ENCODE results near the gene DUSP9.

DUSP9 gene

DNA sequence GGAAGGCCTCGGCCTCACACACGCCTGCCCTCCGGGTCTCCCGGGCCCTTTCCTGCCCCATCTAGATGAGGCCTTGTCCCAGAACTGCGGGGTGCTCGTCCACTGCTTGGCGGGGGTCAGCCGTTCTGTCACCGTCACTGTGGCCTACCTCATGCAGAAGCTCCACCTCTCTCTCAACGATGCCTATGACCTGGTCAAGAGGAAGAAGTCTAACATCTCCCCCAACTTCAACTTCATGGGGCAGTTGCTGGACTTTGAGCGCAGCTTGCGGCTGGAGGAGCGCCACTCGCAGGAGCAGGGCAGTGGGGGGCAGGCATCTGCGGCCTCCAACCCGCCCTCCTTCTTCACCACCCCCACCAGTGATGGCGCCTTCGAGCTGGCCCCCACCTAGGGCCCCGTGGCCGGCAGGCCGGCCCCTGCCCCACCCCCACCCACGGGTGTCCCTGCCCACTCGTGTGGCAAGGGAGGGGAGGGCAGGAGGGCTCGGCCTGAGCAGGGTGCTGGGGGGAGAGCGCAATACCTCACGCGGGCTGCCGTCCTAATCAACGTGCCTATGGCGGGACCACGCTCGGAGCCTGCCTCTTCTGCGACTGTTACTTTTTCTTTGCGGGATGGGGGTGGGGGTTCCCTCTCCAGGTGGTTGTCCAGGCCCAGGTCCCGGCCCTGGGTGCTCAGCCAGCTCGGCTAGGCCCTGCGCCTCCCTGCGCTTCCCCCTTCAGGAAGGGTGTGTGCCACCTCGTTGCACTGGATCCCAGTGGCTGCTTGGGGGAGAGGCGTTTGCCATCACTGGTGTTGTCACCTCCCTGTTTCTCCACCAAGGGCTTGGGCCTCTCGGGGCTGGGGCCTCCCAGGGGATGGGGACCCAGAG, 3.1 kb downstream of the DUSP9 start:
- no peak for DNase-seq

DNA sequence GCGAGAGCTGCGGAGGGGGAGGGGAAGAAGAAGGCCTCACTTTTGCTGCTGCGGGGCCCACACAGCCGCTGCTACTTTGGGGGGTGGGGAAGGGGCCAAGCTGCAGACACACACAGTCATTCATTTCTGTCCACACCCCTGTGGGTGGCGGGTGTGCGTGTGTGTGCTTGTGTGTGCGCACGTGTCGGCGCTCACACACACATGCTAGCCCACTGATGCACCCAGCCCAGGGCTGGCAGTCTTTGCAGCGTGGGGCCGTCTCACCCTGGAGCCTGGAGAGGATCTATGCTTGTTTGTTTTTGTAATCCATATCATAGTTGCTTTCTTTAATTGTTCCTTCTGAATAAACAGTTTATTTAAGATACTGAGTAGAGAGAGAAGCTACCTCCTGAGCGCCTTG, 4.0 kb downstream of the DUSP9 start:
- DNase-seq = no peak

DNA sequence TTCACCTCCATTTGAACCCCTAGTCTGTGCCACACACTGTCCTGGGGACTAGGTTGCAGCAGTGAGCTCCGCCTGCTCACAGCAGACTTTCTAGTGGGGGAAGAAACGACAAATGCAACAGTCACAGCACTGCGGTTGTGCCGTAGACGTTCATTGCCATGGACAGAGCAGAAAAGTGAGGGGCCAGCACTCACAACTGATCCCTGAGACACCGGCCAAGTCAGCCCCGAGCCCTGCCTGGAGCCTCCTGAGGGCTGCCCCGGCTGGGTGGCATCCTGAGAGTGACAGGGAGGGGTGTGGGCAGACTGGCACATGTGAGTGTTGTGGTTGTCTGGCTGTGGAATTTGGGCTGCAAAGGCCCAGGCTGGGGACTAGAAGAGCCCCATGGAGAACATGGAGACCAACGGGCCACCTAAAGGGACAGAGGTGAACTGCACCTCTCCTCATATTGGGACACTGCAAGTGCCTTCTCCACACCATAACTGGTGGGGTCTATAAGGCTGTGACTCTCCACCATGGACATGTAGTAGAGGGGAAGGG, 4.6 kb downstream of the DUSP9 start:
- no peak for DNase-seq

DNA sequence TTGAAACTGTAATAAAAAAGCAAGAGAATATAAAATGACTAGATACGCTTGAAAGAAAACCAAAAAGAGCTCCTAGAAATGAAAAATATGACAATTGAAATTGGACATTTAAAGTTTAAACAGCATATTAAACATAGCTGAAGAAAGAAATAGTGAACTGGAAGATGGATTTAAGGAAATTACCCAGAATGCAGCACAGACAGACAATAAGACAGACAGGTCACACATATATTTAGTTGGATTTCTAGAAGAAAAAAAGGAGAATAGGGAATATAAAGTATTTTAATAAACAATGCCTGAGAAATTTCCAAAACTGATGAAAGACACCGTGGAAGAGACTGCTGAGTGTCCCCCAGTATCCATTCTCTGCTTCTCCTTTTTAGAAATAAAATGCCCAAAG, 6.6 kb downstream of the DUSP9 start:
- DNase-seq = no peak

DNA sequence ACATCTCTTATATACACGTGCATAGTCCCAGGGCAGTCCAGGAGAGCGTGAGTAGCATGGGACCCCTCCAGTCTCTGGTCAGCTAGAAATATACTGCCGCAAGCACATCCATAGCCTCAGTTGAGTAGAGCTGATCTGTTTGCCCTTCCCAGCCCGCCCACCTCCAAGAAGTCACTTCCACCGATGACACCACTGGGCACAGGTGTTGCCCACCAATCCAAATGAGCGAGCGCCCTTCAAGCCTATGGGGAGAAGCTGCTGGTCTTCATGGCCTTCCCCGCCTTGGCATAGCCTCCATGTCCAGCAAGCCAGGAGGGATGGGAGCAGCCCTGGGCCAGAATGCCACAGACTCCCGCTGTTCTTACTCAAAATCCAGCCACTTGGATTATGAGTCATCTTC, 10.2 kb downstream of the DUSP9 start:
- no peak for DNase-seq

DNA sequence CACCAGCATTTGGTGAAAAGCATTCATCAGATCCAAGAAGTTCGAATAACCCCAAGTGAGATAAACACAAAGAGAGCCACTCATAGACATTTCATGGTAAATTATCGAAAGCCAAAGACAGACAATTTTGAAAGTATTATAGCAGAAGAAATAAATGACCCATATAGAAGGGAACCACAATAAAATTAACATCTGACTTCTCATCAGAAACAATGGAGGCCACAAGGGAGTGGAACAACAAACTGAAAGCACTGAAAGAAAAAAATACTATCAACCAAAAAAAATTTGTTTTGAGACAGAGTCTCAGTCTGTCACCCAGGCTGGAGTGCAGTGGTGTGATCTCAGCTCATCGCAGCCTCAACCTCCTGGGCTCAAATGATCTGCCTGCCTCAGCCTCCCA, 12.3 kb downstream of the DUSP9 start:
- no peak for DNase-seq

DNA sequence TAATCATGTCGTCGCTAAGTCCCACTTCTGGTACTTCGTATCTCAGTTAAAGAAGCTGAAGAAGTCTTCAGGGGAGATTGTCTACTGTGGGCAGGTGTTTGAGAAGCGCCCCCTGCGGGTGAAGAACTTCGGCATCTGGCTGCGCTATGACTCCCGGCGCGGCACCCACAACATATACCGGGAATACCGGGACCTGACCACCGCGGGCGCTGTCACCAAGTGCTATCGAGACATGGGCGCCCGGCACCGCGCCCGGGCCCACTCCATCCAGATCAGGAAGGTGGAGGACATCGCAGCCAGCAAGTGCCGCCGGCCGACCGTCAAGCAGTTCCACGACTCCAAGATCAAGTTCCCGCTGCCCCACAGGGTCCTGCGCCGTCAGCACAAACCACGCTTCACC, 15.3 kb downstream of the DUSP9 start:
- DNase-seq = peak; percentile 69 to 71

DNA sequence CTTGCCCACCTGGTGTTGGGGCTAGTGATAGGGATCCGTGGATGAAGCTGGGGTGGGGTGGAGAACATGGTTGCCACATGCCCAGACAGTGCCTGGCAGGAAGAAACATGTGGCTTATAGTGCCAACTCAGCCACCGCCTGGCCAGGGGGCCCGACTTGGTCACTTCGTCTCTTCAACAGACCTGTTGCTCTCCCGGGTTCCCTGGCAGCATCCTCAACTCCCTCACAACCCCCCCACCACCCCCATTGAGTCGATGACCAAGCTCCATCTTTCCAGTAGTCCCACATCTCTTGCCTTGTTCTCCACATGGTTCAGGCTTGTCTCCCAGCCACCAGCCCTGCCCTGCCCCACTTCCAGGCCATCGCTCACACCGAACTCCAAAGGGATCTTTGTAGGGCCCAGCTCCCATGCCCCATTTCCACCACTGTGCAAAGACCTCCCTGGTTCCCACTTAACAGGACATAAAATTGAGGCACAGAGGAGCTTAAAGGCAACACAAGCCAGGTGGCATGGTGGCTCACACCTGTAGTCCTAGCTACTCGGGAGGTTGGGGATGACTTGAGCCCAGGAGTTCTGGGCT, 18.8 kb downstream of the DUSP9 start:
- no peak for DNase-seq

DNA sequence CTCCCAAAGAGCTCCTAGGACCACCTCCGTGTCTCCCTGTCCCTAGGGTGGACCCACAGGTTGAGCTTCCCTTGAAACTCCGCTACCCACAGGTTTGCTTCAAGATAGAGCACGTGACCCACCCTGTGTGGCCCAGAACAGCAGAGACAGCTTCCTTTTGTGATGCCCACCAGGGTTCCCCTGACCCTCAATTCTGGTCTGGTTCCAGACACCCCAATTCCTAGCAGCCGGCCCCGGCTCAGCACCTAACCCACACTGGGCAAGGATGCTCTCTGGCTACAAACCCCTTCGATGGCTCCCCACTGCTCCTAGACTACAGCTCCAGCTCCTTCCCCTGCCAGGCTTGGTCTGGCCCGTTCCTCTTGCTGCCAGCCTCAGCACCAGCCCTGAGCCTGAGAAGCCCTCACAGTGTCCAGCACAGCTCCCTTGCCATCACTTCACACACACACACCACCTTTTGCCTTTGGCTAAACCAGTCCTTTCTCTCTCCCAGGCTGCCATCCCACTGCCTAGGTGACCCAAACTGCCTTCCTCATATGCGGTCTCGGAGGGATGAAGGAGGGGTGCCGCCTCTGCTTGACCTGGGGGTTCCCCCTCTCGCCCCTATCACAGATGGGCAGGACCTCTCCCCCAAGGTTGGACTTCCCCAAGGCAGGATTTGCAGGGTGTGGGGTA, 20.4 kb downstream of the DUSP9 start:
- no peak for DNase-seq

DNA sequence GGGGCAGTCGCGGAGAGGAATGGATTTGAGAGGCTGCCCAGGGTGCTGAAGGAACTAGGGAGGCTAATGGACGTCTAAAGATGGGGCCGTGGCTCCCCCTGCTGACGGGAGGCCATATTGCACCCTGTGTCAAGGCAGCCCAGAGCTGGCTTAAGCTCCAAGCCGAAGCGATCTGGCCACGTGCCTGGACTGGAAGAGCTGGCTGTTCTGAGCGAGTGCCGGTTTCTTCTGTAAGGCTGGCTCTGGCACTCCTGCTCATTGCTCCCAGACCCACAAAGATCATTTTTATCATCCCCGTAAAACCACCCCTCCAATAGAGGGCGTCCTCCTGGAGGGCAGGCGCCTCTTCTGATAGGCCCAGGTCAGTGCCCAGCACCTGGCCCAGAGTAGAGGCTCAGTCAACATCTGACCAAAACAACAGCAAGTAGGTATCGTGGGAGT, 21.0 kb downstream of the DUSP9 start:
- peak; percentile 85 to 86 for DNase-seq

DNA sequence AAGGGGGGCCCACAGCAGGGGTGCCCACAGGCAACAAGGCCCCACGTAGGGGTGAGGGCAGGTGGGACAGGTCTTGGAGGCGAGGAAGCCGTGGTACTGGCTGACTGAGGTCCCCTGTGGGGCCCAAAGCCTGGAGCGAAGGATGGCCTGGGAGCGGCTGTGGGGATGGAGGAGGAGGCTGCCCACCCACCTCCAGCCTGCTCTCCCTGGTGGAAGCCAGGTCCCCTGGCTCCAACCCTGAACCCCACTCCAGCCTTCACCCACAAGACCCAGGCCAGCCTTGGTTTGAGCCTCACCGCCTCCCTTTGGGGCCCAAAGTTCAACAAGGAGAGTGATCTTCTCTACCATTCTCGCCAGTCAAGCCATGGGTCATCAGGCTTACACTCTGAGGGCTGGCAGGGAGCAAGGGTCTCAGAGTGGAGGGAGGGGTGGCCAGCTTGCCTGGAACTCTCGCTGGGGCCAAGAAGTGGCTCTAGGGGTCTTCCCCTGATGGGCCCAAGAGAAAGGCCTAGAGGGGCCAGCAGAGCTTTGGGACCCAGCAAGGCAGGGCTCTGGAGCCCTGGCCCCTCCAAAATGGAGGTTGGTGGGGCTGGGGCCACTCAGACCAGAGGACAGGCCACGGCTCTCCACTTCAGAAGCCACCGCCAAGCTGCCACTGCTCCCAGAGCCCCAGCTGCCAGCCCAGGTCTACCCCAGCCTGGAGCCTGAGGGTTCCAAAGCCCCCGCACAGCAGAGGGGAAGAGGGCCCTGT, 21.6 kb downstream of the DUSP9 start:
- DNase-seq = no peak

DNA sequence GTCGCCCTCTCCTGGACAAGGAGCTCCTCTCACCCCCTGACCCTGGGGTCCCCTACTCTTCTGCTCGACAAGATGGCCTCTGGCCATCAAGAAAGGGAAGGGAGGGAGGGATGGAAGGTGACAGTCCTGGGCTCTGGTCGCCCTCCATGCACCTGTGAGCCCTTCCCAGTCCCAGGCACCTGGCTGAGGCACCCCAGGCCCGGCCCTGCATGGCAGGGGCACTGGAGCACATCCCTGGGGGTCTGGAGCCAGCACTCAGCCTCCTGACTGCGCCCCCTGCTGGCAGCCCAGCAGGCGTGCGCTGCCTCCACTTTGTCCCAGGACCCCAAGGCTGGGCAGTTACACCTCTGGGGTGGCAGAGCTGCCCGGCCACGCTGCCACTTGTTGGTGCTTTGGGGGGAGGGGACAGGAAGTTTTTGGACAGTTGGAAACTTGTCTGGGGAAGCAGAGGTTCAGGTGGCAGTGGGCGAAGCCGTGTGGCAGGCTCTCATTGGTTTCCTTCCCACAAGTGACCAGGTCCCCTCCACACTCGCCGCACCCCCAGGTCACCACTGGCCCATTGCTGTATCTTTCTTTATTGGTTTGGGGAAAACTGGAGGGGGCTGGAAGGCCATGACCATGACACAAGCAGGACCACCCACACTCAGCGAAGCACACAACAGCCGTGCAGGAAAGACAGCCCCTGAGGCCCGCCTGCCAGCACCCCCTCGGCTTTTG, 22.3 kb downstream of the DUSP9 start:
- peak; percentile 50 to 57 for DNase-seq

DNA sequence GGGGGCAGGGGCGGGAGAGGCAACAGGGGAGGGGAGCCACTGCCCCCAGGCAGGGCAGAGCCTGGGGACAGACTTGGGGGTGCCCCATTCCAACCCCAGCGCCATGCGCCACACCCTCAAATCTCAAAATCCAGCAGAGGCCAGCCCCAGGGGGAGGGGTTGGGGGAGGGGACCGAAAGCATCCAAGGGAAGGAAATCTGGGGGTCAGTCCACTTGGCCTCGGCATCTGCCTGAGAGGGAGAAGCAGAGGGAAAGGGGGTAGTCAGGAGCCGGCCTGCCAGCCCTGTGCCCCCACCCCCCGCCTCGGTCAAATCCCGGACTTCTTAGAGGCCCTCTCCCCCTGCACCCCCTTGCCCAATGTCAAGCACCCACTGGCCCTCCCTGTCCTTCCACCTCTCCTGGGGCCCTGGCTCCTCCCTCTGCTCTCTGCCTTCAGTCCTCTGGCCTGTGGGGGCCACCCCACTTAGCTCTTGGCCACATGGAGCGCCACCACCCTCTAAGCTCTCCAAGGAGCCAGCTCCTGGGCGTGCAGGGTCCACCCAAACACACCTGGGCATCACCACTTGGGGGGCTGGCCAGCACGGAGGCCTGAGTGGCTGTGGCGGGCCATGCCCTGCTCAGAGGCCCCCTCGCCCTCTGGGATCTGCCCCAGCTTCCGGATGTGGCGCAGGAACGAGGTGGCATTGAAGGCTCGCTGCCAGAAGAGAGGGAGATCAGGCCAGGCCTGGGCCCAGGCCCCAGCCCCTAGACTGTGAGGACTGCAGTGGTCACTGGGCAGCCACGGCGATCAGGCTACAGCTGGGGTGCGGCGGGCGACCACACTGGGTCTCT, 23.1 kb downstream of the DUSP9 start:
- no peak for DNase-seq

DNA sequence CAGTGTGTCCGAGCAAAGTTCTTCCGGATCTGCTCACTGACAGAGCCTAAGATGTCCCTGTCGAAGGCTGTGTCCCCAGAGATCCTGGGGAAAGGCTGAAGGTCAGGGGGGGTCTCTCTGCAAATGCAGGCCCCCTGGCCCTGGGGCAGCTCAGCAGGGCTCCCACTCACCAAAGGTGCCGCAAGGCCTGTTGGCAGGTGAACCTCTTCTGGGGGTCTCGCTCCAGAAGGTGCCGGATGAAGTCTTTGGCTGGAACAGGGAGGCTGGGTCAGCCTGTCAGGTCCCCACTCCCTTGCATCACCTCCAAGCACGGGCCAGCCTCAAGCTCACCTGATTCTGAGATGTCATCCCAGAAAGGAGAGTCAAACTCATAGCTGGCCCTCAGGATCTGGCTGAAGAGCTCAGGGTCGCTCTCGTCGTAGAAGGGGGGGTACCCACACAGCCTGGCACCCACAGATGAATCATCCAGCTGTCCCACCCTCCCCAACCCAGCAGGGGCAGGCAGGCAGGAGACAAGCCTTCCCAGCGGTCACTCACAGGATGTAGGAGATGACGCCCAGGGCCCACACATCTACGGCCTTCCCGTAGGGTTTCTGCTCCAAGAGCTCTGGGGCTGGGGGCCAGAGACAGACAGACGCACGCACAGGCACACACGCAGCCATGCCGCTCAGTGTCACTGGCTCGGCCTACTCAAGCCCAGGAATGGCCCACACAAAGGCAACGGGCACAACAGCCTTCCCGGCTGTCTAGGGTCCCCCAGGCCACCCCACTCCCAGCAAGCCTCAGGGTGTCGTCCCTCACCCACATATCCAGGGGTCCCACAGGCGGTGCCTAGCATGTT, 24.0 kb downstream of the DUSP9 start:
- DNase-seq = no peak

DNA sequence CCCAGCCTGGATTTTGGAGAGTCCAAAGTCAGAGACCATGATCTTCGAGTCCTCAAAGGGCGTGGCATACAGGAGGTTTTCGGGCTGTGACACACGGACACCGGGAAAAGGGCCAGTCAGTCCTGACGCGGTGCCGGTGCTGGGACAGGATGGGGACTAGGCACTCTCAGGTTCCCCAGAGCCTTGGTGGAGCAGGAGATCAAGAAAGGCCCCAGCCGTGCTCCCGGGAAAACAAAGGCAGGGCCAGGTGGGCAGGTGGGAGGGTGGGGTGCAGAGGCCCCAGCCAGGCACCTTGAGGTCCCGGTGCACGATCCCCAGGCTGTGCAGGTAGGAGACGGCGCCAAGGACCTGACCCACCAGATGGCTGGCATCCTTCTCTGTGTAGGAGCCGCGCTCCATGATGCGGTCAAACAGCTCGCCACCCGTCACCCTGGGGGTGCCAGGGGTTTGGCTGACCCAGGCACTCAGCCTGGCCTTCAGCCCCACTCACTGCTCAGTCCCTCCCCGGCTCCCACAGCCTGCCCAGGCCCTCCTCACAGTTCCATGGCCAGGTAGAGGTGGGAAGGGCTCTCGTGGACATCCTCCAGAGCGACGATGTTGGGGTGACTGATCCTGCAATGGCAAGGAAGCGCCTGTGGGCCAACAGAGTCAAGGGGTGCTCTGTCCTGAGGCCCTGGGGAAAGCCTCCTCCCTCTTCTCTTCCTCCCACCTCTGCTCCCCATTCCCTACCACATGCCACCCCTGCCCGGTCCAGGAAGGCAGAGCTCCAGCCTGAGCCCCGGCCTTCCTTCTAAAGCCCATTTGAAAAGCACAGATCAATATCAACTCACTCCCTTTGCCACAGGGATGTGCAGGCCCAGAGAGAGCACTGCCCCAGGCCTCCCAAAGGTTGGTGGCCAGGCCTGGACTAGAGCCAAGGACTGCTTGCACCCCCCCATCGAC, 24.9 kb downstream of the DUSP9 start:
- DNase-seq = no peak

DNA sequence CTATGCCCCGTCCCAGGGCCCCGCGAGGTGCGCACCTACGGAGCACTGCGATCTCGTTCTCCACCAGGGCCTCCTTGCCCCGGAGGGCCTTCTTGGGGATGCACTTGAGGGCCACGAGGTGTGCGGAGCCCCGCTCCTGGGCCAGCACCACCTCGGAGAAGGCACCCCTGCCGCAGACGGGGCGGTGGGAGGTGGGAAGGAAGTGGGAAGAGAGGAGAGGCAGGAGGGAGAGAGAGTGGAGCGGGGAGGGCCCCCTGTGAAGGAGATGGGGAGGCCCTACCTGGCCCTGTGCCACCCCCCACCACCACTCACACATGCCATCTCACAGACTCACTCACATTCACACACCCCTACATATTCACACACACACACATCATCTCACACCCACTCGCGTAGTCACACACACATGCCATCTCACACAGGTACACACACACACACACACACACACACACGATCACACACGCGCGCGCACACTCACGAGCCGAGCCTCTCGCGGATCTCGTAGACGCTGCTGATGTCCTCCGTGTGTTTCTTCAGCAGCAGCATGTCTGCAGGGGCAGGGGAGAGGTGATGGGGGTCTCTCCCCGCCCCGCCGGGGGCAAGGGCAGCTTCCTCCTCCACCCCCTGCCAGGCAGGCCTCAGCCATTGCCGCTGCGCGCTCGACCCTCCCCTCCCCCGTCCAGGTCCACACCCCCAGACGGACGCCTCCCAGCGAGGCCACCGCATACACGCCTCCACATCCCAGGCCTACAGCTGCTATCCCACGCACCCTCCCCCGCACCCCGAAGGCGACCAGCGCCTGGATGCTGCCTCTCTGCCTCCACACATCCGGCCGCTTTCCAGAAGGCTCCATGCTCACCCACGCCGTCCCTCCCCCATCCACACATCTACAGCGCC, 25.8 kb downstream of the DUSP9 start:
- DNase-seq = no peak

DNA sequence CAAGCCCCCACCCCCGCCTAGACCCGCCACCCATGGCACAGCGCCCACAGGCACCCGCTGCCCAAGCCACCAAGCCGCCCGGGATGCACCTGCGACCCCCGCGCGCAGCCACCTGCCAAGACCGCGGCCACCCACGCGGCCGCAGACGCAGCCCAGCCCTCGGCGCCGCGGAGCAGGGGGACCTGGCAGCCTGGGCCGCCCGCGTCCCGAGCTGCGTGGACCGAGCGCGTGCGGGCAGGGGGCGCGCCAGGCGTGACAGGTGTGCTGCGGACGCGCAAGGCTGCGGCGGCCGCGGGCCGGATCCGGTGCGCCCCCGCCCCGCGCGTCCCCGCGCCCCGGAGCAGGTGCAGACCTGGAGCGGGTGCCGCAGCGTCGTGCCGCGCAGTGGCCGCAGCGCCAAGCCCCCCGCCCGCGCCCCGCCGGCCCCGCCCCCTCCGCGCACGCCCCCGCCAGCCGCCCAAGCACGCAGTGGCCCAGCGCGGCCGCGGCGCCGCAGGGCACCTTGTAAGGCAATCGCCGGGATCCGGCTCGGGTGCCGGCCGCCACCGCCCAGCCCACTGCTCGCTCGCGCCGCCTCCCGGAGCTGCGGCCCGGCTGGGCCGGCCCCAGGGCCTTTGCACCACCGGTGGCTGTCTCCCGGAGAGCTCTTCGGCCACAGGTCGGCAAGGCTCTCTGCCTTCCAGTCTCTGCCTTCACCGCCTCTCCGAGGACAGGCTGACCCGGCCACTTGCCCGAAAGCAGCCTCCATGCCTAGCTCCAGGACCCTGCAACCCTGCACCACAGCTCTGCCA, 26.6 kb downstream of the DUSP9 start, which contains the start of gene PNCK:
Gene PNCK, minus strand, starts transcription at position 386 of the 791 bp plus-strand sequence. CDS start 737 bp downstream, outside the sequence.
- no peak for DNase-seq
